Stomach (tissue), 4 donors: ENCODE measurements around the gene NME1.

Experiments
- CTCF ChIP-seq, 7 experiments: fragments of 450-650 bp in 4 of 7; fragments of 200-600 bp in 3 of 7; sonication (generic) in 3 of 7; IDR thresholded peaks; one replicate each; pipeline ENCODE4 v1.5.1; 2016 to 2019; ENCODE audit warnings: antibody characterized with exemption in 7 of 7, control low read depth in 2 of 7, mild to moderate bottlenecking in 1 of 7
- POLR2A ChIP-seq, 4 donors: fragments of 450-650 bp; IDR thresholded peaks; one replicate each; pipeline ENCODE4 v1.6.1; 2016; ENCODE audit warnings: antibody characterized with exemption in 4 of 4, control low read depth in 2 of 4, mild to moderate bottlenecking in 1 of 4, moderate library complexity in 1 of 4

GRCh38 chr17:51147650-51148049 is 5.7 kb upstream of the NME1 start:
- TF ChIP-seq CTCF (IDR thresholded peaks at IDR 0.05) (no peak), POLR2A (IDR thresholded peaks at IDR 0.05) (no peak)
